HG03460 (cell line): ENCODE measurements around the gene KRTAP9-6.

Experiments
- ATAC-seq: cut with Tn5 transposase; IDR thresholded peaks from one replicate; pipeline ENCODE4 v1.9.1; 2021; ENCODE audit not compliant: unreplicated experiment

The KRTAP9-6 gene

GRCh38 chr17:41315204-41315794, 50.1 kb downstream of the KRTAP9-6 start, which contains the start of gene KRTAP17-1:
KRTAP17-1 (minus strand) TSS chr17:41315710; CDS start chr17:41315650, 60 bp downstream.
- ATAC-seq: no peak
